ENCODE measurements around the gene DLGAP4. TPM values are rescaled to one million over a fixed set of nuclear protein-coding genes. Genes with fewer than 3 reads are reported as not detected.
A peak's percentile ranks its signal among the peaks of the same experiment; 100 is the strongest.

Gene DLGAP4
- total and polyA plus RNA-seq, 2 of the 13 experiments (the other 11 are each of a cell fraction or from before 2014, with no cell fraction given): 15.2 to 26.7 TPM

DNA sequence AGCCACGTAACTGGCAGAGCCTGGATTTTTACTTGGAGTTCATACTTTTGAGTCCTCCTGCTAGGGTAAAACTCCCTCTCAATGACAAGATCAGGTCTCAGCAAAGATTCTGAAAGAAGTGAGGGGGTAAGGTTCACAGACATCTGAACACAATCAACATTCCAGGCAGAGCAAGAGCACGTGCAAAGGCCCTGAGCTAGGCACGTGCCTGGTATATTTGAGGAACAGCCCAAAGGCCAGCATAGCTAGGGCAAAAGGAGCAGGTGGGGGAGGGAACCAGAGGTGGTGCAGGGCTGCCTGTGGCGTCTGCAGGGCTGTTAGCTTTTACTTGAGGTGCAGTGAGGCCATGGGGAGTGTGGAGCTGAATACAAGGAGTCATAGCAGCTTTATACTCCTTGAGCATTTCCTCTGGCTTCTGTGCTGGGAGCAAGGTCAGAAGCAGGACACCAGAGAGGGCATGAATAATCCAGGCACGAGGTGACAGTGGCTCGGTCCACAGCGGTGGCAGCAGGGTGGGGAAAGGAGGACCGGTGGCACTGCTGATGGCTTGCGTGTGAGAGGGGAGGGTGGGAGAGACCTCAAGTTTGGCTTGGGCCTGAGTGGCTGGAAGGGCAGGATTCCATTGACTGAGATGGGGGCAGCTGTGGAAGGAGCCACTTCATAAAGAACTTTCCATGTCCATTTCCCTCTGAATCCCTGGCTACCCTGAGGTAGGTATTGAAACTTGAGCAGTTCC lies 57.0 kb downstream of the DLGAP4 start (continued):
- no peak for TF ChIP-seq ZFP90 (CRISPR knock-in tag; IDR thresholded peaks at IDR 0.05; ENCODE audit: borderline replicate concordance)
- TF ChIP-seq, protein P1, sequence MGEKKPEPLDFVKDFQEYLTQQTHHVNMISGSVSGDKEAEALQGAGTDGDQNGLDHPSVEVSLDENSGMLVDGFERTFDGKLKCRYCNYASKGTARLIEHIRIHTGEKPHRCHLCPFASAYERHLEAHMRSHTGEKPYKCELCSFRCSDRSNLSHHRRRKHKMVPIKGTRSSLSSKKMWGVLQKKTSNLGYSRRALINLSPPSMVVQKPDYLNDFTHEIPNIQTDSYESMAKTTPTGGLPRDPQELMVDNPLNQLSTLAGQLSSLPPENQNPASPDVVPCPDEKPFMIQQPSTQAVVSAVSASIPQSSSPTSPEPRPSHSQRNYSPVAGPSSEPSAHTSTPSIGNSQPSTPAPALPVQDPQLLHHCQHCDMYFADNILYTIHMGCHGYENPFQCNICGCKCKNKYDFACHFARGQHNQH (CRISPR knock-in tag; IDR thresholded peaks at IDR 0.05): no peak
- TF ChIP-seq GTF2F1 (IDR thresholded peaks at IDR 0.05; ENCODE audit: low read length): no peak
- no peak for TF ChIP-seq RFX3 (CRISPR knock-in tag; IDR thresholded peaks at IDR 0.05)
- TF ChIP-seq ZNF253 (CRISPR knock-in tag; IDR thresholded peaks at IDR 0.05; ENCODE audit: borderline replicate concordance): no peak
- peak; percentile 45 for TF ChIP-seq HNF4A (CRISPR knock-in tag; IDR thresholded peaks at IDR 0.05)
- TF ChIP-seq NFKB2 (CRISPR knock-in tag; IDR thresholded peaks at IDR 0.05; ENCODE audit: borderline replicate concordance): peak; percentile 35; the same call in 1 of the 2 replicates
- TF ChIP-seq TARDBP (CRISPR knock-in tag; IDR thresholded peaks at IDR 0.05): no peak
- no peak for TF ChIP-seq DMAP1 (CRISPR knock-in tag; IDR thresholded peaks at IDR 0.05)
- TF ChIP-seq, protein P2, sequence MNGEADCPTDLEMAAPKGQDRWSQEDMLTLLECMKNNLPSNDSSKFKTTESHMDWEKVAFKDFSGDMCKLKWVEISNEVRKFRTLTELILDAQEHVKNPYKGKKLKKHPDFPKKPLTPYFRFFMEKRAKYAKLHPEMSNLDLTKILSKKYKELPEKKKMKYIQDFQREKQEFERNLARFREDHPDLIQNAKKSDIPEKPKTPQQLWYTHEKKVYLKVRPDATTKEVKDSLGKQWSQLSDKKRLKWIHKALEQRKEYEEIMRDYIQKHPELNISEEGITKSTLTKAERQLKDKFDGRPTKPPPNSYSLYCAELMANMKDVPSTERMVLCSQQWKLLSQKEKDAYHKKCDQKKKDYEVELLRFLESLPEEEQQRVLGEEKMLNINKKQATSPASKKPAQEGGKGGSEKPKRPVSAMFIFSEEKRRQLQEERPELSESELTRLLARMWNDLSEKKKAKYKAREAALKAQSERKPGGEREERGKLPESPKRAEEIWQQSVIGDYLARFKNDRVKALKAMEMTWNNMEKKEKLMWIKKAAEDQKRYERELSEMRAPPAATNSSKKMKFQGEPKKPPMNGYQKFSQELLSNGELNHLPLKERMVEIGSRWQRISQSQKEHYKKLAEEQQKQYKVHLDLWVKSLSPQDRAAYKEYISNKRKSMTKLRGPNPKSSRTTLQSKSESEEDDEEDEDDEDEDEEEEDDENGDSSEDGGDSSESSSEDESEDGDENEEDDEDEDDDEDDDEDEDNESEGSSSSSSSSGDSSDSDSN (CRISPR knock-in tag; IDR thresholded peaks at IDR 0.05): no peak
- no peak for TF ChIP-seq ZNF709 (CRISPR knock-in tag; IDR thresholded peaks at IDR 0.05)
- TF ChIP-seq FOSL2 (CRISPR knock-in tag; IDR thresholded peaks at IDR 0.05): no peak
- TF ChIP-seq PHF21A (CRISPR knock-in tag; IDR thresholded peaks at IDR 0.05): no peak
- TF ChIP-seq ZNF772 (CRISPR knock-in tag; IDR thresholded peaks at IDR 0.05): no peak
- no peak for TF ChIP-seq ARNTL (CRISPR knock-in tag; IDR thresholded peaks at IDR 0.05)
- TF ChIP-seq, protein P3, sequence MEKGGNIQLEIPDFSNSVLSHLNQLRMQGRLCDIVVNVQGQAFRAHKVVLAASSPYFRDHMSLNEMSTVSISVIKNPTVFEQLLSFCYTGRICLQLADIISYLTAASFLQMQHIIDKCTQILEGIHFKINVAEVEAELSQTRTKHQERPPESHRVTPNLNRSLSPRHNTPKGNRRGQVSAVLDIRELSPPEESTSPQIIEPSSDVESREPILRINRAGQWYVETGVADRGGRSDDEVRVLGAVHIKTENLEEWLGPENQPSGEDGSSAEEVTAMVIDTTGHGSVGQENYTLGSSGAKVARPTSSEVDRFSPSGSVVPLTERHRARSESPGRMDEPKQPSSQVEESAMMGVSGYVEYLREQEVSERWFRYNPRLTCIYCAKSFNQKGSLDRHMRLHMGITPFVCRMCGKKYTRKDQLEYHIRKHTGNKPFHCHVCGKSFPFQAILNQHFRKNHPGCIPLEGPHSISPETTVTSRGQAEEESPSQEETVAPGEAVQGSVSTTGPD (CRISPR knock-in tag; IDR thresholded peaks at IDR 0.05): no peak
- no peak for TF ChIP-seq CBX5 (CRISPR knock-in tag; IDR thresholded peaks at IDR 0.05; ENCODE audit: borderline replicate concordance)
- no peak for TF ChIP-seq KLF16 (CRISPR knock-in tag; IDR thresholded peaks at IDR 0.05)
- TF ChIP-seq GABPA (IDR thresholded peaks at IDR 0.05; ENCODE audit: low read depth, low read length): no peak
- no peak for TF ChIP-seq GABPA (CRISPR knock-in tag; IDR thresholded peaks at IDR 0.05; ENCODE audit: low read depth)
- TF ChIP-seq RBAK (CRISPR knock-in tag; IDR thresholded peaks at IDR 0.05): no peak
- TF ChIP-seq SALL2 (CRISPR knock-in tag; IDR thresholded peaks at IDR 0.05): no peak
- TF ChIP-seq, protein P4, sequence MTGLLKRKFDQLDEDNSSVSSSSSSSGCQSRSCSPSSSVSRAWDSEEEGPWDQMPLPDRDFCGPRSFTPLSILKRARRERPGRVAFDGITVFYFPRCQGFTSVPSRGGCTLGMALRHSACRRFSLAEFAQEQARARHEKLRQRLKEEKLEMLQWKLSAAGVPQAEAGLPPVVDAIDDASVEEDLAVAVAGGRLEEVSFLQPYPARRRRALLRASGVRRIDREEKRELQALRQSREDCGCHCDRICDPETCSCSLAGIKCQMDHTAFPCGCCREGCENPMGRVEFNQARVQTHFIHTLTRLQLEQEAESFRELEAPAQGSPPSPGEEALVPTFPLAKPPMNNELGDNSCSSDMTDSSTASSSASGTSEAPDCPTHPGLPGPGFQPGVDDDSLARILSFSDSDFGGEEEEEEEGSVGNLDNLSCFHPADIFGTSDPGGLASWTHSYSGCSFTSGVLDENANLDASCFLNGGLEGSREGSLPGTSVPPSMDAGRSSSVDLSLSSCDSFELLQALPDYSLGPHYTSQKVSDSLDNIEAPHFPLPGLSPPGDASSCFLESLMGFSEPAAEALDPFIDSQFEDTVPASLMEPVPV (CRISPR knock-in tag; IDR thresholded peaks at IDR 0.05): no peak
- no peak for TF ChIP-seq KDM5B (CRISPR knock-in tag; IDR thresholded peaks at IDR 0.05; ENCODE audit: borderline replicate concordance)
- TF ChIP-seq FOXA1 (IDR thresholded peaks at IDR 0.05): no peak
- no peak for TF ChIP-seq FOXA1 (CRISPR knock-in tag; IDR thresholded peaks at IDR 0.05)
- no peak for TF ChIP-seq JARID2 (CRISPR knock-in tag; IDR thresholded peaks at IDR 0.05; ENCODE audit: insufficient replicate concordance)

Data from HepG2 (cell line).